HUES64 (cell line): ENCODE data around the gene DSG2.
"Not testable (repeated sequence)": the region's sequence is repeated elsewhere in the genome, so short reads cannot be mapped to it uniquely, and the experiment has no call there.

Experiments
- H3K27ac ChIP-seq: 2 replicates; pipeline ENCODE4 v1.7.0; 2013; ENCODE audit warnings: low read depth, low read length, inconsistent platforms
- H3K27me3 ChIP-seq: 2 replicates; pipeline ENCODE4 v1.6.1; 2013; ENCODE audit warnings: mild to moderate bottlenecking, low read length; ENCODE audit not compliant: insufficient read depth
- H3K36me3 ChIP-seq: 2 replicates; pipeline ENCODE4 v1.6.1; 2013; ENCODE audit warnings: mild to moderate bottlenecking, low read length; ENCODE audit not compliant: insufficient read depth
- H3K4me1 ChIP-seq: 2 replicates; pipeline ENCODE4 v1.6.1; 2013; ENCODE audit warnings: mild to moderate bottlenecking, low read length, moderate library complexity; ENCODE audit not compliant: insufficient read depth
- H3K4me3 ChIP-seq: 2 replicates; pipeline ENCODE4 v1.5.1; 2013; ENCODE audit warnings: mild to moderate bottlenecking, low read length, moderate library complexity
- H3K9ac ChIP-seq: 2 replicates; pipeline ENCODE4 v1.6.1; 2013; ENCODE audit warnings: mild to moderate bottlenecking, low read depth, low read length
- H3K9me3 ChIP-seq: 2 replicates; pipeline ENCODE4 v1.6.1; 2013; ENCODE audit warnings: low read depth, low read length; ENCODE audit not compliant: insufficient read depth
- WGBS: fragments of 150-250, 120-280 bp; methylation state at CpG from one replicate; pipeline ENCODE4 v1.1.7; 2013; ENCODE audit warnings: missing lambda C conversion rate; 5-methylcytosine and 5-hydroxymethylcytosine counted together

Gene DSG2

DNA sequence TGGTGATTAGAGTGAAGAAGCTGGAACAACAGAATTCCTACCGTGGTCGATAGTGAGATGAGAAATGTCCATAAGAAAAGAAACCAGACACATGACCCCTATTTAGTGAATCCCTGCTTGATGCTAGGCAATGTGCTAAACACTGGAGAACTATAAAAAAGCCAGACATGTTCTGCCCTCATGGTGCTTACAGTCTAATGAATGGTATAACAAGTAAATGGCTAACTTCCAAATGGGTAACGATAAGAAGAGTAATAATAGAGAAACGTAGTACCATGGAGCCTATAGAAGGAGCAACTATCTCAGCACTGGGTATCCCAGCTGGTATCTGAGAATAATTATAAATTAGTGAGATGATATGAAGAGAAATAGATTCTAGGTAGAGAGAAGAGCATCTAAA is 5.0 kb downstream of the DSG2 start:
- H3K4me3 ChIP-seq: no peak overlapping the region
- no peak overlapping the region for H3K27ac ChIP-seq
- H3K9me3 ChIP-seq: no peaks in the 10 kb centered on the region
- H3K27me3 ChIP-seq: no peaks in the 10 kb centered on the region
- H3K4me1 ChIP-seq: peaks cover 22% of the 10 kb centered on the region
- 96% methylated on average over 4 of the region's 4 CpGs for WGBS
- H3K36me3 ChIP-seq: no peaks in the 10 kb centered on the region
- no peak overlapping the region for H3K9ac ChIP-seq

DNA sequence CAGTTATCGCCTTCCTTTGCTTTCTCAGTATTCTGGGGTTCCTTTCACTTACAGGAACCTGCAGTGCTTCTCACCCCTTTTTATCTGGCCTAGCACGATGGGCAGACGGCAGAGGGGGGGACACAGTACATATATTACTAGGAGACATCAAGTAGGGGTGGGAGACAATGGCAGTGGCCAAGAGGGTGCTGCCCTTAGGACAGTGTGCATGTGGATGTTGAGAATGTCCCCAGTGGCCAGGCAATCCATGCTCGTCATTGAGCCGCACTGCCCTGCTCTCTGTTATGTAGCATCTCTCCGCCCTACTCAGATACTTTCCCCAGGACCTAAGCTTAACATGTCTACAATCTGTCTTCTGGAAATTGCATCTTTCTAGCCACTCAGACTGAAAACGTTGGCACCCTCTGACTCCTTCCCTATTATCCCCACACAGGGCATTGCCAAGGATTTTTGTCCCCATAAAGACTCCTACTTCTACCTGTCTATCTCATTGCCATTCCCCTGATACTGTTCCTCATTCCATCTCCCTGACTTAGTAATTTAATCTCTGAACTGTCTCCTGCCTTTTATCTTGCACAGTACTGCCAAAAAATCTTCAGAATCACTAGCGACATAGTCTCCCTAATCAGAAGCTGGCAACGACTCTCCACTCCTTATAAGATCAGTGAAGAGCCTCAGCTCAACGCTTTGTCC is 6.6 kb downstream of the DSG2 start:
- peaks cover 19% of the 10 kb centered on the region for H3K4me1 ChIP-seq
- 92% methylated on average over 10 of the region's 10 CpGs for WGBS
- no peak overlapping the region for H3K4me3 ChIP-seq
- H3K27ac ChIP-seq: no peak overlapping the region
- no peaks in the 10 kb centered on the region for H3K9me3 ChIP-seq
- no peak overlapping the region for H3K9ac ChIP-seq
- H3K36me3 ChIP-seq: no peaks in the 10 kb centered on the region
- H3K27me3 ChIP-seq: no peaks in the 10 kb centered on the region

- H3K4me3 ChIP-seq: no peak overlapping the region
- no peak overlapping the region for H3K27ac ChIP-seq
- H3K4me1 ChIP-seq: peaks cover 14% of the 10 kb centered on the region
- H3K27me3 ChIP-seq: no peaks in the 10 kb centered on the region
- no peaks in the 10 kb centered on the region for H3K36me3 ChIP-seq
- 93% methylated on average over 6 of the region's 6 CpGs for WGBS
- H3K9me3 ChIP-seq: no peaks in the 10 kb centered on the region
- H3K9ac ChIP-seq: no peak overlapping the region
These were observed 7.2 kb downstream of the DSG2 start for GRCh38 chr18:31505156-31505555.

GRCh38 chr18:31506024-31506742 is 8.2 kb downstream of the DSG2 start:
- Histone ChIP-seq H3K9ac (no peak overlapping the region), H3K4me1 (peaks cover 4% of the 10 kb centered on the region; the same call in 1 of the 2 replicates), H3K36me3 (no peaks in the 10 kb centered on the region), H3K27ac (no peak overlapping the region), H3K4me3 (no peak overlapping the region), H3K9me3 (no peaks in the 10 kb centered on the region), H3K27me3 (no peaks in the 10 kb centered on the region)
- 90% methylated on average over 5 of the region's 5 CpGs for WGBS

DNA sequence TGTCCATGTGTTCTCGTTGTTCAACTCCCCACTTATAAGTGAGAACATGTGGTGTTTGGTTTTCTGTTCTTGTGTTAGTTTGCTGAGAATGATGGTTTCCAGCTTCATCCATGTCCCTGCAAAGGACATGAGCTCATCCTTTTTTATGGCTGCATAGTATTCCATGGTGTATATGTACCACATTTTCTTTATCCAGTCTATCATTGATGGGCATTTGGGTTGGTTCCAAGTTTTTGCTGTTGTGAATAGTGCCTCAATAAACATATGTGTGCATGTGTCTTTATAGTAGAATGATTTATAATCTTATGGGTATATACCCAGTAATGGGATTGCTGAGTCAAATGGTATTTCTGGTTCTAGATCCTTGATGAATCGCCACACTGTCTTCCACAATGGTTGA is 9.1 kb downstream of the DSG2 start:
- not testable (repeated sequence) for H3K27ac ChIP-seq, H3K4me1 ChIP-seq, H3K9ac ChIP-seq, H3K9me3 ChIP-seq, H3K4me3 ChIP-seq, H3K36me3 ChIP-seq, H3K27me3 ChIP-seq
- 100% methylated on average over 1 of the region's 2 CpGs for WGBS

- H3K9ac ChIP-seq: no peak overlapping the region
- H3K9me3 ChIP-seq: no peaks in the 10 kb centered on the region
- no peaks in the 10 kb centered on the region for H3K27me3 ChIP-seq
- peaks cover 22% of the 10 kb centered on the region for H3K4me1 ChIP-seq
- no peaks in the 10 kb centered on the region for H3K36me3 ChIP-seq
- no peak overlapping the region for H3K4me3 ChIP-seq
- 88% methylated on average over 1 of the region's 1 CpG for WGBS
- no peak overlapping the region for H3K27ac ChIP-seq
These were observed 10.8 kb downstream of the DSG2 start for GRCh38 chr18:31508781-31509180.

GRCh38 chr18:31509571-31509970 is 11.6 kb downstream of the DSG2 start:
- Histone ChIP-seq H3K27me3 (no peaks in the 10 kb centered on the region), H3K36me3 (no peaks in the 10 kb centered on the region), H3K4me1 (peaks cover 27% of the 10 kb centered on the region), H3K9ac (no peak overlapping the region), H3K9me3 (no peaks in the 10 kb centered on the region), H3K4me3 (no peak overlapping the region), H3K27ac (no peak overlapping the region)
- WGBS: 95% methylated on average over 3 of the region's 3 CpGs

GRCh38 chr18:31510319-31510718 is 12.3 kb downstream of the DSG2 start:
- H3K4me1 ChIP-seq: peaks cover 27% of the 10 kb centered on the region
- H3K36me3 ChIP-seq: no peaks in the 10 kb centered on the region
- H3K9me3 ChIP-seq: no peaks in the 10 kb centered on the region
- no peak overlapping the region for H3K4me3 ChIP-seq
- no peaks in the 10 kb centered on the region for H3K27me3 ChIP-seq
- H3K27ac ChIP-seq: no peak overlapping the region
- H3K9ac ChIP-seq: no peak overlapping the region

GRCh38 chr18:31511098-31511497 is 13.1 kb downstream of the DSG2 start:
- Histone ChIP-seq H3K4me1 (peaks cover 35% of the 10 kb centered on the region), H3K9ac (no peak overlapping the region), H3K27ac (no peak overlapping the region), H3K4me3 (no peak overlapping the region), H3K36me3 (no peaks in the 10 kb centered on the region), H3K9me3 (no peaks in the 10 kb centered on the region), H3K27me3 (no peaks in the 10 kb centered on the region)
- WGBS: 87% methylated on average over 6 of the region's 6 CpGs

GRCh38 chr18:31512203-31512764 is 14.3 kb downstream of the DSG2 start:
- Histone ChIP-seq H3K27me3 (no peaks in the 10 kb centered on the region), H3K9me3 (no peaks in the 10 kb centered on the region), H3K36me3 (no peaks in the 10 kb centered on the region), H3K4me3 (no peak overlapping the region), H3K9ac (no peak overlapping the region), H3K4me1 (peaks cover 41% of the 10 kb centered on the region), H3K27ac (no peak overlapping the region)
- WGBS: 80% methylated on average over 6 of the region's 6 CpGs

DNA sequence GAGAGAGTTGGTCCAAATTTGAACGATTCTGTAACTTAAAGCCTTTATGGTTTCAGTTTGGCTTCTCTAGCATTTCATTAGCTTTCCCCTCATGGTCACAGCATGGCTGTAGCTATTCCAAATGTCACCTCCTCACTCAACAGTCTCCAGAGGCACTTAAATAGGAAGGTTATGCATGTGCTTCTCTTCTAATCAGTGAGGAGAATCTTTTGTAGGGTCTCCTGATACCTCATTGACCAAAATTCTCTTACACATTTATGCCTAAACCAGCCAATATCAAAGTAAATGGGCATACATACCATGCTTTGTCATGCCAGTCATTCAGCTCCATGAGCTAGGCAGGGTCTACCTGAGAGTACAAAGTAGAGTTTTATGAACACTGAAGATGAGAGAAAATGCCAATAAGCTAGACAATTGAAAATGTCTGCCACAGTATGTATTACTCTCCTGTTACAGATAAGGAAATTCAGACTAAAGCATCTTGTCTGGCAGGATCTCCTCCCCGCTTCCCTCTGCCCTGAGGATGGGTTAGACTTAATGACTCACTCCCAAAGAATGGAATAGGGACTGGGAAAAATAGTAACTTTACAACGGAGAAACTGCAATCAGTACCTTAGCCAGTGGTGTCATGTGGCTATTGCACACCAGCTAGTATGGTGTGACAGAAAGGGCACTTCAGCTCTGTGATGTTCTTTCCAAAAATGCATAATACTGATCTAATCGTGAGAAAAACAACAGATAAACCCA is 15.4 kb downstream of the DSG2 start:
- 72% methylated on average over 4 of the region's 4 CpGs for WGBS
- no peak overlapping the region for H3K27ac ChIP-seq

More for the DNA sequence above, 15.4 kb downstream of the DSG2 start:
- Histone ChIP-seq H3K9me3 (no peaks in the 10 kb centered on the region), H3K4me1 (peaks cover 41% of the 10 kb centered on the region), H3K27me3 (no peaks in the 10 kb centered on the region), H3K4me3 (no peak overlapping the region), H3K9ac (no peak overlapping the region), H3K36me3 (peaks cover 10% of the 10 kb centered on the region; the same call in 1 of the 2 replicates)
